Prostate gland (tissue), 2 donors: ENCODE results near the gene ZDBF2. TPM values are rescaled to one million over a fixed set of nuclear protein-coding genes. Genes with fewer than 3 reads are reported as not detected.
"Not testable (repeated sequence)": the region's sequence is repeated elsewhere in the genome, so short reads cannot be mapped to it uniquely, and the experiment has no call there.

Experiments used
- DNase-seq: peaks from one replicate; pipeline ENCODE4 v3.0.0-alpha.2; 2019; ENCODE audit warnings: low spot score
- H3K27ac ChIP-seq, 2 donors: fragments of 200-600 bp; sonication (generic); 2 replicates each; pipeline ENCODE4 v1.5.1; 2017 to 2019
- H3K27me3 ChIP-seq: fragments of 200-600 bp; sonication (generic); replicated peaks from 2 replicates; pipeline ENCODE4 v1.5.1; 2019; ENCODE audit not compliant: insufficient read depth
- H3K36me3 ChIP-seq, 2 donors: fragments of 200-600 bp; sonication (generic); 1 replicate in 1 of 2; 2 replicates in 1 of 2; pipeline versions ENCODE4 v1.5.1 to v1.8.1; 2017 to 2019
- H3K4me1 ChIP-seq: fragments of 200-600 bp; sonication (generic); replicated peaks from 2 replicates; pipeline ENCODE4 v1.5.1; 2019
- H3K4me3 ChIP-seq, 2 donors: fragments of 200-600 bp; sonication (generic); 2 replicates each; pipeline ENCODE4 v1.5.1; 2017 to 2019
- H3K9me3 ChIP-seq: fragments of 200-600 bp; sonication (generic); 2 replicates; pipeline ENCODE4 v1.5.1; 2017
- CTCF ChIP-seq, 4 experiments: fragments of 200-600 bp in 2 of 4; fragments of 450-650 bp in 2 of 4; sonication (generic) in 2 of 4; IDR thresholded peaks; 1 replicate in 3 of 4; 2 replicates in 1 of 4; pipeline ENCODE4 v1.5.1; 2016 to 2019; ENCODE audit warnings: antibody characterized with exemption in 4 of 4, mild to moderate bottlenecking in 2 of 4, moderate library complexity in 2 of 4
- POLR2A ChIP-seq: fragments of 450-650 bp; IDR thresholded peaks from one replicate; pipeline ENCODE4 v1.6.1; 2016; ENCODE audit warnings: antibody characterized with exemption, mild to moderate bottlenecking
- POLR2AphosphoS5 ChIP-seq: sonication (generic); formaldehyde crosslinking; IDR thresholded peaks from one replicate; pipeline ENCODE4 v1.6.1; 2017; ENCODE audit warnings: antibody characterized with exemption
- WGBS: methylation state at CpG from one replicate; pipeline ENCODE4 v1.1.5; 2018; 5-methylcytosine and 5-hydroxymethylcytosine counted together
- intact Hi-C: fragments of 100-400 bp; cut with DNase I; formaldehyde crosslinking; loops from one replicate; pipeline ENCODE4 v1.14.2; 2022
- small RNA-seq, 2 donors: library from RNA; depleted of rRNA; stranded (forward); fragments of <200 nt; gene quantifications; one replicate each; pipeline ENCODE3, GENCODE V24; 2016
- total RNA-seq, 2 donors: library from RNA; depleted of rRNA; stranded (reverse); fragments of >200 nt; gene quantifications; one replicate each; pipeline ENCODE4 v1.1.0, GENCODE V29; 2016

Gene ZDBF2
- total RNA-seq, 2 donors from 2014 or later, result 8.1 to 10.5 TPM

- no peak for DNase-seq
- Histone ChIP-seq H3K4me1 (no peaks in the 10 kb centered on the region), H3K36me3 (no peaks in the 10 kb centered on the region), H3K9me3 (no peaks in the 10 kb centered on the region), H3K4me3 (no peak overlapping the region), H3K27me3 (no peaks in the 10 kb centered on the region), H3K27ac (no peak overlapping the region)
- 88% methylated on average over 1 of the region's 1 CpG for WGBS
- intact Hi-C loops, result no loop called here
- TF ChIP-seq CTCF (IDR thresholded peaks at IDR 0.05) (no peak), POLR2A (no peak), POLR2AphosphoS5 (no peak)
Observed at GRCh38 chr2:206353685-206354084, 79.2 kb downstream of the ZDBF2 start.

GRCh38 chr2:206354129-206354528 is 79.7 kb downstream of the ZDBF2 start:
- TF ChIP-seq POLR2A, result no peak
- no peak for TF ChIP-seq POLR2AphosphoS5
- TF ChIP-seq CTCF (IDR thresholded peaks at IDR 0.05), result no peak

GRCh38 chr2:206356840-206357239 is 82.4 kb downstream of the ZDBF2 start:
- H3K4me1 ChIP-seq, H3K36me3 ChIP-seq, H3K4me3 ChIP-seq, H3K9me3 ChIP-seq, intact Hi-C loops, H3K27ac ChIP-seq, H3K27me3 ChIP-seq, DNase-seq: not testable (repeated sequence)
- WGBS, result 95% methylated on average over 19 of the region's 29 CpGs

More at GRCh38 chr2:206354129-206354528, 79.7 kb downstream of the ZDBF2 start:
- no peaks in the 10 kb centered on the region for H3K4me1 ChIP-seq
- DNase-seq, result no peak
- no peak overlapping the region for H3K4me3 ChIP-seq
- no peaks in the 10 kb centered on the region for H3K36me3 ChIP-seq
- H3K27ac ChIP-seq, result no peak overlapping the region
- H3K9me3 ChIP-seq, result no peaks in the 10 kb centered on the region
- intact Hi-C loops, result no loop called here
- H3K27me3 ChIP-seq, result no peaks in the 10 kb centered on the region
- 84% methylated on average over 6 of the region's 6 CpGs for WGBS

GRCh38 chr2:206360840-206361239 is 86.4 kb downstream of the ZDBF2 start:
- DNase-seq, H3K4me3 ChIP-seq, intact Hi-C loops, H3K36me3 ChIP-seq, H3K4me1 ChIP-seq, H3K27ac ChIP-seq, H3K27me3 ChIP-seq, H3K9me3 ChIP-seq: not testable (repeated sequence)
- WGBS, result 94% methylated on average over 5 of the region's 5 CpGs

GRCh38 chr2:206361407-206362045 is 87.1 kb downstream of the ZDBF2 start:
- intact Hi-C loops, result no loop called here

More at GRCh38 chr2:206361407-206362045, 87.1 kb downstream of the ZDBF2 start:
- 90% methylated on average over 2 of the region's 2 CpGs for WGBS
- H3K27me3 ChIP-seq, result no peaks in the 10 kb centered on the region
- H3K27ac ChIP-seq, result no peak overlapping the region
- H3K4me3 ChIP-seq, result no peak overlapping the region
- TF ChIP-seq POLR2A (no peak), CTCF (IDR thresholded peaks at IDR 0.05) (no peak), POLR2AphosphoS5 (no peak)
- no peaks in the 10 kb centered on the region for H3K9me3 ChIP-seq
- no peaks in the 10 kb centered on the region for H3K4me1 ChIP-seq
- DNase-seq, result no peak
- H3K36me3 ChIP-seq, result no peaks in the 10 kb centered on the region

Small RNA genes lying within 50 kb of the gene (small RNA-seq; reads per million reads assigned to genes)
- gene HMGN1P6 (0 reads per million in 2 donors), gene RN7SKP260 (0 reads per million in 2 donors)

Other genes with a start within 250 kb of the ZDBF2 start
- gene INO80D, start 188.5 kb upstream of the ZDBF2 start, total RNA-seq, result 10 to 100 TPM; 11.7 to 32.8 TPM
- gene NDUFS1, start 115.2 kb upstream of the ZDBF2 start, total RNA-seq, result 10 to 100 TPM; 74.1 to 80.1 TPM
- gene EEF1B2, start 114.8 kb upstream of the ZDBF2 start, total RNA-seq, result 100 to 1,000 TPM; 305 to 491 TPM
- 10 to 100 TPM in 1 of 2 donors, 1 to 10 TPM in 1; 1.3 to 10.7 TPM for gene ADAM23, start 168.9 kb downstream of the ZDBF2 start, total RNA-seq